IMR-90 (cell line): ENCODE results near the gene FABP6. TPM values are rescaled to one million over a fixed set of nuclear protein-coding genes. Genes with fewer than 3 reads are reported as not detected.

Source experiments
- ATAC-seq: fragments of 200-7000 bp; cut with Tn5 transposase; 2 replicates; pipeline ENCODE4 v1.9.1; 2020; ENCODE audit warnings: low read depth, mild to moderate bottlenecking, moderate library complexity
- BruUV-seq: library from RNA; stranded (reverse); fragments of 400-500 nt; replicated peaks from 2 replicates; lab custom pipeline; 2021; lab: Mats Ljungman, UMichigan
- CTCF ChIA-PET: fragments of 300-600 bp; formaldehyde crosslinking; extraction: SDS; loops from one replicate; lab custom pipeline; 2021; ENCODE audit warnings: antibody characterized with exemption; lab: Yijun Ruan, JAX
- POLR2A ChIA-PET: fragments of 300-600 bp; sonication (Branson Sonifier 250); formaldehyde crosslinking; loops from one replicate; lab custom pipeline; 2022; ENCODE audit warnings: antibody characterized with exemption; ENCODE audit not compliant: unreplicated experiment; lab: Charles Lee
- DNase-seq: peaks from one replicate; pipeline ENCODE4 v3.0.0; 2013
- H2AFZ ChIP-seq: replicated peaks from 2 replicates; pipeline ENCODE3; 2013; ENCODE audit warnings: low read length, mild to moderate bottlenecking; ENCODE audit not compliant: poor library complexity
- H2AK5ac ChIP-seq: 2 replicates; pipeline ENCODE4 v1.6.1; 2013; ENCODE audit warnings: low read depth, low read length, inconsistent platforms
- H2AK9ac ChIP-seq: replicated peaks from 2 replicates; pipeline ENCODE3; 2013; ENCODE audit warnings: mild to moderate bottlenecking, low read depth, low read length, moderate library complexity; ENCODE audit not compliant: poor library complexity
- H2BK120ac ChIP-seq: 2 replicates; pipeline ENCODE4 v1.6.1; 2013; ENCODE audit warnings: low read depth, low read length, inconsistent platforms
- H2BK15ac ChIP-seq: 3 replicates; pipeline ENCODE4 v1.6.1; 2013; ENCODE audit warnings: low read depth, low read length, inconsistent platforms
- H2BK20ac ChIP-seq: 2 replicates; pipeline ENCODE4 v1.6.1; 2013; ENCODE audit warnings: low read depth, mild to moderate bottlenecking, inconsistent platforms, low read length, moderate library complexity
- H2BK5ac ChIP-seq: 2 replicates; pipeline ENCODE4 v1.6.1; 2013; ENCODE audit warnings: mild to moderate bottlenecking, low read depth, low read length, inconsistent platforms; ENCODE audit not compliant: poor library complexity, severe bottlenecking
- H3K14ac ChIP-seq: replicated peaks from 2 replicates; pipeline ENCODE4 v1.6.1; 2013; ENCODE audit warnings: low read depth, low read length, inconsistent platforms
- H3K18ac ChIP-seq: 2 replicates; pipeline ENCODE4 v1.6.1; 2013; ENCODE audit warnings: low read depth, low read length, control low read depth
- H3K23ac ChIP-seq: 2 replicates; pipeline ENCODE4 v1.6.1; 2013; ENCODE audit warnings: low read depth, low read length, inconsistent platforms
- H3K27ac ChIP-seq: 2 replicates; pipeline ENCODE4 v1.5.1; 2013; ENCODE audit warnings: mild to moderate bottlenecking, control low read depth, low read length; ENCODE audit not compliant: insufficient read depth
- H3K27me3 ChIP-seq: 2 replicates; pipeline ENCODE4 v1.6.1; 2013; ENCODE audit warnings: low read length; ENCODE audit not compliant: control insufficient read depth, insufficient read depth
- H3K36me3 ChIP-seq: 2 replicates; pipeline ENCODE4 v1.6.1; 2013; ENCODE audit warnings: low read length, mixed read lengths; ENCODE audit not compliant: control insufficient read depth, insufficient read depth
- H3K4ac ChIP-seq: 2 replicates; pipeline ENCODE4 v1.6.1; 2013; ENCODE audit warnings: low read depth, low read length, inconsistent platforms
- H3K4me1 ChIP-seq: 2 replicates; pipeline ENCODE4 v1.6.1; 2013; ENCODE audit warnings: low read length, mixed read lengths; ENCODE audit not compliant: control insufficient read depth, insufficient read depth
- H3K4me2 ChIP-seq: 2 replicates; pipeline ENCODE4 v1.6.1; 2013; ENCODE audit warnings: low read depth, mild to moderate bottlenecking, control low read depth, low read length, moderate library complexity
- H3K4me3 ChIP-seq: 2 replicates; pipeline ENCODE4 v1.5.1; 2013; ENCODE audit warnings: low read depth, mild to moderate bottlenecking, control low read depth, low read length, moderate library complexity; ENCODE audit not compliant: insufficient read depth
- H3K56ac ChIP-seq: 2 replicates; pipeline ENCODE4 v1.6.1; 2013; ENCODE audit warnings: low read length, inconsistent platforms; ENCODE audit not compliant: insufficient read depth; ENCODE audit errors: extremely low read depth
- H3K79me1 ChIP-seq, 2 experiments: 2 replicates each; pipeline ENCODE4 v1.6.1; 2013; ENCODE audit warnings: low read length in 2 of 2, inconsistent platforms in 1 of 2, low read depth in 1 of 2
- H3K9ac ChIP-seq: 2 replicates; pipeline ENCODE4 v1.6.1; 2013; ENCODE audit warnings: low read depth, low read length, control low read depth
- H3K9me1 ChIP-seq: 2 replicates; pipeline ENCODE4 v1.6.1; 2013; ENCODE audit warnings: low read length, inconsistent platforms; ENCODE audit not compliant: insufficient read depth
- H3K9me3 ChIP-seq: 2 replicates; pipeline ENCODE4 v1.6.1; 2013; ENCODE audit warnings: low read length; ENCODE audit not compliant: control insufficient read depth, insufficient read depth
- H4K20me1 ChIP-seq: 2 replicates; pipeline ENCODE4 v1.6.1; 2013; ENCODE audit warnings: low read length, inconsistent platforms; ENCODE audit not compliant: insufficient read depth
- H4K5ac ChIP-seq: 2 replicates; pipeline ENCODE4 v1.6.1; 2013; ENCODE audit warnings: mild to moderate bottlenecking, low read depth, low read length, control low read depth
- H4K8ac ChIP-seq, 2 experiments: 2 replicates each; pipeline ENCODE4 v1.6.1; 2013; ENCODE audit warnings: low read depth in 2 of 2, low read length in 2 of 2, control low read depth in 1 of 2, inconsistent platforms in 1 of 2
- H4K91ac ChIP-seq: 2 replicates; pipeline ENCODE4 v1.6.1; 2013; ENCODE audit warnings: low read depth, low read length, inconsistent platforms; ENCODE audit not compliant: insufficient read depth
- BHLHE40 ChIP-seq: fragments of 150-350 bp; IDR thresholded peaks from 2 replicates; pipeline ENCODE4 v1.6.1; 2016; ENCODE audit warnings: mild to moderate bottlenecking, low read depth, low read length
- CEBPB ChIP-seq: IDR thresholded peaks from 2 replicates; pipeline ENCODE4 v1.6.1; 2012; ENCODE audit warnings: low read depth, low read length, improper control_type of control experiment
- CHD1 ChIP-seq: IDR thresholded peaks from 2 replicates; pipeline ENCODE4 v1.6.1; 2012; ENCODE audit warnings: low read depth, low read length, improper control_type of control experiment
- CTCF ChIP-seq: conservative IDR thresholded peaks from 2 replicates; pipeline ENCODE4 v1.5.1; 2012; ENCODE audit warnings: mild to moderate bottlenecking, low read depth, low read length, improper control_type of control experiment
- ELK1 ChIP-seq: fragments of 150-350 bp; IDR thresholded peaks from 2 replicates; pipeline ENCODE4 v1.6.1; 2016; ENCODE audit warnings: low read depth, mild to moderate bottlenecking, low read length, moderate library complexity, borderline replicate concordance
- MAFK ChIP-seq: IDR thresholded peaks from 2 replicates; pipeline ENCODE4 v1.6.1; 2012; ENCODE audit warnings: low read depth, low read length, improper control_type of control experiment
- MXI1 ChIP-seq: IDR thresholded peaks from 2 replicates; pipeline ENCODE4 v1.6.1; 2012; ENCODE audit warnings: low read depth, mild to moderate bottlenecking, low read length, moderate library complexity, borderline replicate concordance
- POLR2A ChIP-seq: IDR thresholded peaks from 2 replicates; pipeline ENCODE4 v1.6.1; 2012; ENCODE audit warnings: mild to moderate bottlenecking, low read depth, low read length
- RAD21 ChIP-seq: IDR thresholded peaks from 2 replicates; pipeline ENCODE4 v1.6.1; 2012; ENCODE audit warnings: low read length, improper control_type of control experiment
- RCOR1 ChIP-seq: IDR thresholded peaks from 2 replicates; pipeline ENCODE4 v1.6.1; 2012; ENCODE audit warnings: mild to moderate bottlenecking, low read length, improper control_type of control experiment; ENCODE audit not compliant: insufficient replicate concordance
- RFX5 ChIP-seq: IDR thresholded peaks from 2 replicates; pipeline ENCODE4 v1.8.0; 2012; ENCODE audit warnings: low read depth, mild to moderate bottlenecking, low read length, moderate library complexity
- SMC3 ChIP-seq: fragments of 150-350 bp; IDR thresholded peaks from 2 replicates; pipeline ENCODE4 v1.6.1; 2016; ENCODE audit warnings: low read depth, mild to moderate bottlenecking, antibody characterized with exemption, low read length, moderate library complexity
- USF2 ChIP-seq: fragments of 150-350 bp; IDR thresholded peaks from 2 replicates; pipeline ENCODE4 v1.6.1; 2017; ENCODE audit warnings: mild to moderate bottlenecking, antibody characterized with exemption, low read length, low read depth
- WGBS, 2 experiments: methylation state at CpG; one replicate each; pipeline versions ENCODE4 v1.1.5 to v1.1.7; 2013; ENCODE audit warnings: missing lambda C conversion rate in 2 of 2; ENCODE audit not compliant: insufficient read length in 1 of 2; ENCODE audit errors: extremely low coverage in 2 of 2; 5-methylcytosine and 5-hydroxymethylcytosine counted together
- dilution Hi-C: fragments of 300-500 bp; cut with HindIII; formaldehyde crosslinking; loops from one replicate; pipeline ENCODE4 v1.14.3; 2018; ENCODE audit warnings: low sequenced_read_pairs; ENCODE audit not compliant: unreplicated experiment
- in situ Hi-C: fragments of 300-500 bp; cut with MboI; formaldehyde crosslinking; loops from 3 replicates; pipeline ENCODE4 v1.14.3; 2019; ENCODE audit warnings: low sequenced_read_pairs, inconsistent platforms, mixed read lengths
- intact Hi-C: fragments of 100-400 bp; cut with micrococcal nuclease; formaldehyde crosslinking; loops from 2 replicates; pipeline ENCODE4 v1.10.0; 2022
- polyA plus RNA-seq, 3 experiments: library from polyadenylated mRNA; depleted of rRNA; stranded (reverse); fragments of >200 nt; gene quantifications; 2 replicates each; pipeline ENCODE4 v1.2.3, GENCODE V29; 2012; ENCODE audit warnings: low replicate concordance in 1 of 3
- total RNA-seq: library from RNA; depleted of rRNA; stranded (reverse); fragments of >200 nt; gene quantifications from 2 replicates; pipeline ENCODE4 v1.2.3, GENCODE V29; 2012

The FABP6 gene
- total and polyA plus RNA-seq, 2 of the 4 experiments (the other 2 are of a cell fraction): not detected

GRCh38 chr5:160188141-160189015 lies 40.9 kb upstream of the FABP6 start:
- Histone ChIP-seq H4K5ac (peak overlapping the region; percentile 9; the same call in 1 of the 2 replicates), H3K23ac (no peak overlapping the region), H3K36me3 (no peaks in the 10 kb centered on the region), H4K20me1 (no peaks in the 10 kb centered on the region), H3K9me1 (no peaks in the 10 kb centered on the region), H3K14ac (peak overlapping the region; percentile 24; the same call in 1 of the 2 replicates), H3K56ac (peak overlapping the region; percentile 26; the same call in 1 of the 2 replicates), H3K4me1 (peaks cover 3% of the 10 kb centered on the region), H2AK5ac (0 out of 2 replicates have a peak overlapping the region, but pooled peaks have one; percentile 12), H2BK120ac (peak overlapping the region; percentile 35), H3K18ac (peak overlapping the region; percentile 40), H2AK9ac (peak overlapping the region; percentile 26), H2AFZ (peak overlapping the region; percentile 90), H3K27ac (peak overlapping the region; percentile 68), H3K4me2 (peak overlapping the region; percentile 49), H3K27me3 (no peaks in the 10 kb centered on the region), H3K9me3 (no peaks in the 10 kb centered on the region; the same call in 1 of the 2 replicates), H3K79me1 (no peaks in the 10 kb centered on the region), H3K9ac (peak overlapping the region; percentile 56), H4K8ac (peak overlapping the region; percentile 93 to 96), H2BK5ac (peak overlapping the region; percentile 17), H3K4me3 (peak overlapping the region; percentile 22; the same call in 1 of the 2 replicates), H2BK15ac (peak overlapping the region; percentile 10; the same call in 1 of the 3 replicates), H3K4ac (peak overlapping the region; percentile 35), H4K91ac (peak overlapping the region; percentile 73), H2BK20ac (no peak overlapping the region; the same call in 1 of the 2 replicates)
- no TSS peak for BruUV-seq
- dilution Hi-C loops (no loop called here), in situ Hi-C loops (no loop called here), intact Hi-C loops (loop anchor here (1.0 to 2.0 kb wide), 2 partner anchors 24 to 69 kb away; partner anchors contain the start of gene PWWP2A)
- ATAC-seq (peak; percentile 83), DNase-seq (peak; percentile 82)
- POLR2A ChIA-PET: no interaction called here
- WGBS, 2 experiments: 7% methylated on average over 7 of the region's 40 CpGs; no CpG with 5 or more reads in 1 of the 2 experiments
- CTCF ChIA-PET: no interaction called here
- TF ChIP-seq RFX5: no peak
- TF ChIP-seq CTCF: 0 out of 2 replicates have a peak, but pooled peaks have one; percentile 10
- TF ChIP-seq BHLHE40: no peak
- no peak for TF ChIP-seq CEBPB
- no peak for TF ChIP-seq MXI1
- no peak for TF ChIP-seq RCOR1
- TF ChIP-seq ELK1: no peak
- TF ChIP-seq MAFK: no peak
- no peak for TF ChIP-seq POLR2A
- TF ChIP-seq RAD21: no peak
- no peak for TF ChIP-seq SMC3
- no peak; the same call in 1 of the 2 replicates for TF ChIP-seq USF2
- no peak for TF ChIP-seq CHD1
